GM21367 (cell line): ENCODE data around the gene USF1.
"Not testable (repeated sequence)": the region's sequence is repeated elsewhere in the genome, so short reads cannot be mapped to it uniquely, and the experiment has no call there.

Experiments
- ATAC-seq: cut with Tn5 transposase; IDR thresholded peaks from one replicate; pipeline ENCODE4 v1.9.1; 2021; ENCODE audit not compliant: unreplicated experiment

USF1 gene

DNA sequence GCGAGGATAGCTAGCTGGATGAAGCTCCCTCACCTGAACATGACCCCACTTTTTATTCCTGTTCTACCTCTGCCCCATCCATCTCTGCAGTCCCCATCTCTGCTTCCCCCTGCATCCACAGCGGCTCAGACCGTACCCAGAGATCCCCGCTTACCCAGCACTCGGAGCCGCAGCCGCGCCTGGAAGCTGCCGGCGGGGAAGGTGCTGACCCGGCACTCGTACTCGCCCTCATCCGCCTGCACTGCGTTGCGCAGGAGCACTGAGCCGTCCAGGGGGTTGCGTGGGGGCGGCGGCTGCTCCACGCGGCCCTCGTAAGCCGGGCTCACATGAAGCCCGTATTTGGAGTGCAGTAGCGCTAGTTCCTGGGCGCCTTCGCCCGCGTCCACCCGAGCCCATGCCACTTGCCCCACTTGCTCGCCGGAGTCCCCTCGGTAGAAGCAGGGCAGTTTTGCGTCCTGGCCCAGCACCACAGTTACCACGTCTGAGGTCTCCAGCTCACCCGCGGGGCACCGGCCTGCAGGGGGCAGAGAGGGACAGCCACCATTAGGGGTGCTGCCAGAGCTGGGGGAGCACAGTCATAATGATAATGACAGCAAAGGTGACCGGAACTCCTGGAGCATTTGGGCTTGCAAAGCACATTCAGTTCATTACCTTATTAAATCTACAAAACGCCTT lies 33.8 kb upstream of the USF1 start:
- ATAC-seq: no peak

DNA sequence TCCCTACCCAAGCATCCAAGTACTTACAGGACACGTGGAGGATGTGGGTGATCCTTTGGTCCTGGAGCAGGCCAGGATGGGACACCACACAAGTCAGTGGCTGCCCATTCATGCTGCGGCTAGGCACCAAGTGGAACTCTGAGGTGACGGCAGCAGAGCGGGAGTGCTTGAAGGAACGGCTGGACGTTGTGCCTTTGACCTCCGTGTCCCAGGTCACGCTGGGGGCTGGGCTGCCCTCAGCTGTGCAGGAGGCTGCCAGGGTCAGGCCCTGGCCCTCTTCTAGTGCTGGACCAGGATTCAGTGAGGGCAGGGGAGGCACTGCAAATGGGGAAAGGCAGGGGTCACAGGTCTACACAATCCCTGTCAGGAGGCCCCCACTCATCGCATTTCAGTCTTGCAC lies 31.6 kb upstream of the USF1 start:
- no peak for ATAC-seq

GRCh38 chr1:161076410-161076809 lies 30.6 kb upstream of the USF1 start:
- ATAC-seq: no peak

GRCh38 chr1:161074676-161075368 lies 29.0 kb upstream of the USF1 start:
- no peak for ATAC-seq

GRCh38 chr1:161073474-161074121 lies 27.8 kb upstream of the USF1 start:
- no peak for ATAC-seq

- no peak for ATAC-seq
These were observed 27.1 kb upstream of the USF1 start for GRCh38 chr1:161072751-161073449.

GRCh38 chr1:161071886-161072371 lies 26.2 kb upstream of the USF1 start:
- ATAC-seq: no peak

DNA sequence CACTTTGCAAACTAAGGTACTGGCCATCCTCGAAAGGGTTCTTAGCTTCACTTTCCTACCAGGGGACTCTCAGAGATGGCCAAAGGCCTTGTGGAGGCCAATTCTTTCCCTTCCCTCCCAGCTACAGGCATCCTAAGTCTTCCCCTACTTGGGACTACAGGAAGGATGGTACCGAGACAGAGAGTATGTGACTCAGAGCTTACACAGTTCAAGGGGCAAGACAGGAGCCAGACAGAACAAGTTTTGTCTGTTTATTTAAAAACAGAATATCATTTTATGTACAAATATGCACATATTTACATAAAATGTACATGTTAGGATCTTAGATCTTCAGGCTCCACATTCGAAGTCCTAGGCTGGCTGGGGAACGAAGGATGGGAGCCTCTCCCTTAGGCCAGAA lies 25.0 kb upstream of the USF1 start:
- ATAC-seq: no peak

- ATAC-seq: peak; percentile 78
These were observed 24.0 kb upstream of the USF1 start, which contains the start of gene ARHGAP30 for GRCh38 chr1:161069731-161070270. ARHGAP30 (minus strand) TSS chr1:161069891; CDS start chr1:161069624, 267 bp downstream.

GRCh38 chr1:161069241-161069640 lies 23.5 kb upstream of the USF1 start:
- no peak for ATAC-seq

- ATAC-seq: peak; percentile 45
These were observed 22.8 kb upstream of the USF1 start for GRCh38 chr1:161068306-161069234.

DNA sequence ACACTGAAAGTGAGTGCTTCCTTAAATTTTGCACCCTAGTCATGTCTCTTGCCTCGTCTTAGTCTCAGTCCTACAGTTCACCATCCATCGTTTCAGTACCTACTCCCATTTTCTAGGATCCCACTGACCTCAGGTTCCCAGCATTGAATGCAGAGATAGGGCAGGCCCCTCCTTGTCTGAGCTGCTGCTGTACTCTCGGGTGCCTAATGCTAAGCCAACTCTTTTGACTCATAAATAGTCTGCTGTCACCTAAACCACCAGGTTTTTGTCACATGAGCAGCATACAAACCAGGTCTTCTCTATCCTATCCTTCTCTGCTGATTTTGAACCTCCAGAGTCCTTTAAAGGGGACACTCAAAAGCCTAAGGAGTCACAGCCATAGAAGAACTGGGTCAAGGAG lies 20.9 kb upstream of the USF1 start:
- ATAC-seq: no peak

GRCh38 chr1:161065681-161066080 lies 19.9 kb upstream of the USF1 start:
- ATAC-seq: not testable (repeated sequence)

DNA sequence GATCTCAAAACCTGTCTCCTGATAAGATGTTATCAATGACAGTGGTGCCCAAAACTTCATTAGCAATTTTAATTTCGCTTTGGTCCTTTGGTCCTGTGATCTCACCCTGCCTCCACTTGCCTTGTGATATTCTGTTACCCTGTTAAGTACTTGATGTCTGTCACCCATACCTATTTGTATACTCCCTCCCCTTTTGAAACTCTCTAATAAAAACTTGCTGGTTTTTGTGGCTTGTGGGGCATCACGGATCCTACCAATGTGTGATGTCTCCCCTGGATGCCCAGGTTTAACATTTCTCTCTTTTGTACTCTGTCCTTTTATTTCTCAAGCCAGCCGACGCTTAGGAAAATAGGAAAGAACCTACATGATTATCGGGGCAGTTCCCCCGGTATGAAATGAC lies 18.2 kb upstream of the USF1 start:
- ATAC-seq: not testable (repeated sequence)

- ATAC-seq: no peak
These were observed 15.6 kb upstream of the USF1 start for GRCh38 chr1:161061419-161061818.

DNA sequence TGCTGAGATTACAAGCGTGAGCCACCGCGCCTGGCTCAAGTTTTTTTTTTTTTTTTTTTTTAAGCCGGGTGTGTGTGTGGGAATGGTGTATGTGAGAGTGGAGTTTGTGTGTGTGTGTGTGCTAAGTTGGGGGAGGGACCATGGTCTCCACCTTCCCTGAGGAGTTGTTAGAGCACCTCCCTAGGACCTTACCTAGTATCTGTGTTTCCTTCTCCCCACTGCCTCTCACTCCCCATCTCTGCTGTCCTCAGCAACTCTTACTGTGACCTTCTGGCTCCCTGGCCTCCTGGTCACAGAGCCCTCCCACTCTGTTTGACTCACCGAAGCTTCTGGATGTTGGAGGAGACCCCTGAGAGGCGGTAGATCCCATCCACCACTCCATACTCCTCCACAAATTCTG lies 13.5 kb upstream of the USF1 start:
- no peak for ATAC-seq

- no peak for ATAC-seq
These were observed 9.0 kb upstream of the USF1 start for GRCh38 chr1:161054805-161055204.

- ATAC-seq: no peak
These were observed 8.5 kb upstream of the USF1 start for GRCh38 chr1:161054232-161054631.

DNA sequence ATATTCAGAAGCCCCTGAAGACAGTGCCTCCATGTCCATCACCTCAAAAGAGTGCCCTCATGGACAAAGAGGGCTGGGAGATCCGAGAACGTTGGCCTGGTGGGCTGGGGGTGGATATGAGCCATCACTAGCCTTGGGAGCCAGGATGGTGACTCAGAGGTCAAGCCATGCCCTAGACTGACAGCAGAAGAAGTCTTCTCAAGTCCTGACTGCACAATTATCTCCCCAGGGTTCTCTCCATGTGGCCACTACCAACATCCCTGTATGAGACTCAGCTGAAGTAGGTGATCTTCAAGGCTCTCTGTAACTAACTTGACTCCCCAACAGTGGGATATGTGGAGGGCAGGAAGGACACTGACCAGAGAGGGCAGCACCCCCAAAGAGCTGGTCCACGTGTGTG lies 7.1 kb upstream of the USF1 start:
- ATAC-seq: no peak

DNA sequence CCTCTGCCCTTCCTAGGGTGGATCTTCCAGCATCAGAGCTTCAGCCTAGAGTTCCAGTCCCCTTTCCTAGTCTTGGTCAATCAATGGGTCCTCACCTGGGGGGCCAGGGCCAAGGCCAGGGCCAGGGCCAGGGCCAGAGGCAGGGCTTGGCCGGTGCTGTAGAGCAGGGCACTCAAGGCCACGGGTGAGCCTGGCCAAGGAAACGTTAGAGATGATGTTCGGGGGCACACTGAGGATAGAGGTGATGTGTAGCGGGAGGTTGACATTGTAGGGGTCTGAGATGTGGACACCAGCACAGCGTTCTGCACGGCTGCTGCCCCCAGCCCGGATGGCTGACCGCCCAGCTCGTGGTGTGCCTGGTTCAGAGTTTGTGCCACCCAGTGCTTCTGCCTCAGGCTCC lies 5.4 kb upstream of the USF1 start:
- no peak for ATAC-seq
